HUDEP-2 (cell line): ENCODE data around the gene FAM53A.
A peak's percentile ranks its signal among the peaks of the same experiment; 100 is the strongest.

Source experiments
- DNase-seq, 76 experiments: peaks; one replicate each; lab custom pipeline; 2025; ENCODE audit not compliant: unreplicated experiment in 76 of 76; lab: John Stamatoyannopoulos, UW

Gene FAM53A

GRCh38 chr4:1683736-1684505, at the start of gene FAM53A:
TSS of gene FAM53A (minus strand) at chr4:1684313. CDS start at chr4:1668741, 15,572 bp downstream.
- DNase-seq, result peak in 70 of 76 experiments; percentile 17 to 95 (median 85)

DNA sequence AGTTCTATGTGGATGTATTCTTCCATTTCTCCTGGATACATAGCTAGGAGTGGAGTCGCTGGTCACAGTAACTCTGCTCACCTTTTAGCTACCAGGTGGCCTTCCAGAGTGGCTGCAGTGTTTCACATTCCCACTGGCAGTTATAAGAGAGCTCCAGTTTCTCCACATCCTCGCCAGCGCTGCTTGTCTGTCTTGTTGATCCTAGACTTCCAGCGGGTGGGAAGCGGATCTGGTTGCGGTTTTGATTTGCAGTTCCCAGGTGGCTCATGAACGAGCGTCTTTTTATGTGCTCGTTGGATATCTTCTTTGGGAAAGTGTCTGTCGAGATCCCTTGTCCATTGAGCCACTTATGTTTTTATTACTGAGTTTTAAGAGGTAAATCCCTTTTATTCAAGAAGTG, 48.8 kb upstream of the FAM53A start:
- DNase-seq, result no peak

DNA sequence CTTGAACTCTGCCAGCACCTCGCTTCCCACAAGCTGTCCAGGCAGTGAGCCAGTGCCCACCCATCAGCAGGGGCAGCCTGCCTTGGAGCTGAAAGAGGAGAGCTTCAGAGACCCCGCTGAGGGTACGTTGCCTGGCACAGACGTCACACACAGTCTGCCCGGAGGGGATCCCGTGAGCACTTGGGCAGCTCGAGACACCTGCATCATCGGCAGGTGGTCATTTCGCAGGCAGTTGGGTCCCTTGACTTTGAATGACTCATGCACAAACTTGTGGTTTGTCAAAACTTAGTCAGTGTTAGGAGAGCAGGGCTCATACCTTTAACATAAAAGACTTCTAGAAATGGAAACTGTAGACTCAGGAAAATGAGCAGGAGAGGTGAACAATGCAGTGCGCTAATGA, 47.1 kb upstream of the FAM53A start:
- DNase-seq, result no peak

DNA sequence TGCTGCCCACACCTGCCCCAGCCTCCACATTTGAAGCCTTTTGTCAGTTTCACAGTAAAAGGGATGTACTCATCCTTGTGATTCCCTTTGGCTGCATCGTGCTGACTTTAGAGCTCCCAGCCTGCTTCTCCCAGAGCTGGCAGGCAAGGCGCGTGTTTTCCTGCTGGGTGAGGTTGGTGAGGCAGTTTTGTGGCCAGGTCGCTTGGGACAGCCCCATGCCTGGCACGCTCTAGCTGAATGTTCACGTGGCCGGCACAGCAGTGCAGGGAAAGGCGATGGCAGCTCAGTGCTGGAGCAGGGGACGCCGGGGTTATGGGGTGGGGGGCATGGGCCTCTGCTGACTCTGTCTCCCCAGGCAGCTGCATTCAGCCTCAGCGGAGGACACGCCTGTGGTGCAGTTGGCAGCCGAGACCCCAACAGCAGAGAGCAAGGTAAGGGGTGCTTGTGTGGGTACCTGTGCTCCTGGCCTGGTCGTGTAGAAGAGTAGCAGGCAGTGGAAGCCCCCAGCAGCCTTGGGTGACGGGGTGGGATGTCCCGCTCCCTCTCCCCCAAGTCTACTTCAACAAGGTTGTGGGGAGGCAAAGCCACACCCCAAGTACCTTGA, 46.5 kb upstream of the FAM53A start:
- DNase-seq, result no peak

DNA sequence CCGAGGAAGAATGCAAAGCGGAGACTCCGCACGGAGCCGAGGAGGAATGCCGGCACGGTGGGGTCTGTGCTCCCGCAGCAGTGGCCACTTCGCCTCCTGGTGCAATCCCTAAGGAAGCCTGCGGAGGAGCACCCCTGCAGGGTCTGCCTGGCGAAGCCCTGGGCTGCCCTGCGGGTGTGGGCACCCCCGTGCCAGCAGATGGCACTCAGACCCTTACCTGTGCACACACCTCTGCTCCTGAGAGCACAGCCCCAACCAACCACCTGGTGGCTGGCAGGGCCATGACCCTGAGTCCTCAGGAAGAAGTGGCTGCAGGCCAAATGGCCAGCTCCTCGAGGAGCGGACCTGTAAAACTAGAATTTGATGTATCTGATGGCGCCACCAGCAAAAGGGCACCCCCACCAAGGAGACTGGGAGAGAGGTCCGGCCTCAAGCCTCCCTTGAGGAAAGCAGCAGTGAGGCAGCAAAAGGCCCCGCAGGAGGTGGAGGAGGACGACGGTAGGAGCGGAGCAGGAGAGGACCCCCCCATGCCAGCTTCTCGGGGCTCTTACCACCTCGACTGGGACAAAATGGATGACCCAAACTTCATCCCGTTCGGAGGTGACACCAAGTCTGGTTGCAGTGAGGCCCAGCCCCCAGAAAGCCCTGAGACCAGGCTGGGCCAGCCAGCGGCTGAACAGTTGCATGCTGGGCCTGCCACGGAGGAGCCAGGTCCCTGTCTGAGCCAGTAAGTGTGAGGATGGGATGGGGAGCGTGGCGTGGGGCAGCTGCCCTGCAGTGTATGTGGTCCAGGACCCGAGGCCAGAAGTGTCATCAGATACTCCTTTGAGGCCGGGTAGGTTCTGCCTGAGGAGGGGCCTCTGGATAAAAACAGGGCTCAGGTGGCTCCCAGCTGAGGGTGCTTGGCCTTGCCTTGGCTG, 44.2 kb upstream of the FAM53A start:
- DNase-seq, result no peak

DNA sequence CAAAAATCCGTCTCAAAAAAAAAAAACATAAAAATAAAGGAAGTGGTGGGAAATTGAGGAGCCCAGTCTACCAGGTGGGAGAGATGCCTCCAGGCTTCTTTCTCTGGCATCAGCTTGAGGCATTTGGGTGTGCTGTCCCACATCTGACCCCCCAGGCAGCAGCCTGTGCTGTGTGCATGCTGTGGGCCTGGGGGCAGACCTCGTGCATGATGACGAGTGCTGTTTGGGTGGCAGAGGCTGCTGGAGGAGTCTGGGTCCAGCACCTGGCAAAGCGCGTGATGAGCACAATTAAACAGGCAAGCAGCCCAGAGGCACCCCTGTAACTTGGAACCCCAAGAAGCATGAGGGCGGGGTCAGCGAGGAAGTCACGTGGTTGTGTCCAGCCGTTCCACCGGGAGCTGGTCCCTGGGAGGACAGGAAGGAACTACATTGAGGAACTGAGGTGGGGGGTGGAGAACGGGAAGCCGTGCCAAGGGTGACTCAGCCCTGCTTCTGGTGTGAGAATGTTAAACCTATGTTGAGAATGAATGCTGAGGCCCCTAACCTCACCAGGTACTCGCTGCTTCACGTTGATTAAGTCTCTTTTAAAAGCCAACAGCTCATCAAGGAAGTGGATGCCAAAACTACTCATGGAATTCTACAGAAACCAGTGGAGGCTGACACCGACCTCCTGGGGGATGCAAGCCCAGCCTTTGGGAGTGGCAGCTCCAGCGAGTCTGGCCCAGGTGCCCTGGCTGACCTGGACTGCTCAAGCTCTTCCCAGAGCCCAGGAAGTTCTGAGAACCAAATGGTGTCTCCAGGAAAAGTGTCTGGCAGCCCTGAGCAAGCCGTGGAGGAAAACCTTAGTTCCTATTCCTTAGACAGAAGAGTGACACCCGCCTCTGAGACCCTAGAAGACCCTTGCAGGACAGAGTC, 43.3 kb upstream of the FAM53A start:
- peak in 11 of 76 experiments; percentile 5 to 29 (median 18) for DNase-seq

DNA sequence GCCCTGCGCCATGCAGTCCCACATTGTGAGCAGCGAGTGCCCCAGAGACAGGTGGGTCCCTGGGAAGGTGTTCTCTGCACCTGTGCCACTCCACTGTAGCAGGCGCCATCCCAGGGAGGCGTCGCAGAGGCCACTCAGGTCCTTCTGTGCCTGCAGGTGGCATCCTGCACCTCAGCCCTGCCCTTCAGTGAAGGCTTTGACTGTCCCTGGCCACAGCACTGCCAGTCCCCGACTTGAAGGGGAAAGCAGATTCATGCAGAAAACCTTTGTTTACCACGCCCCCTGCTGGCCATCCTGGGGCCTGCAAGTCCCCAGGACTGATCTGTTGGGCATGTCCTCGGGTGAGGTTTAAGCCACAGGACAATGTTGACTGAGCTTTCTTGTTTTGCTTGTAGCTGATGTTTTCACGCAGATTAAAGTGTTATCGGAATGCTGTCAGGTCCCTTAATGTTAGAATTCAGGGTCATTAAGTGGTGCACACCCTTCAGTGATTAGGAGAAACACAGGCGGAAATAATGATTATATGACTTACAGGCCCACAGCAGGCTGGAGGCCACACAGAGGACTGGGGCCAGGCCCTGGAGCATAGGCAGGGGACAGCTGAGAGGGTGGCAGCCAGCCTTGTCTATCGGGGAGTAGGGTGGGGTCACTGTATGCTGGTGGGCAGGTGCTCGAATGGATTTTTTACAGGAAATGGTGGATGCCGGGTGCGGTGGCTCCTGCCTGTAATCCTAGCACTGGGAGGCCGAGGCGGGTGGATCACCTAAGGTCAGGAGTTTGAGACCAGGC, 42.2 kb upstream of the FAM53A start:
- DNase-seq, result peak in 73 of 76 experiments; percentile 6 to 89 (median 75)

GRCh38 chr4:1725521-1725920, 41.4 kb upstream of the FAM53A start:
- DNase-seq, result no peak

GRCh38 chr4:1723131-1723801, 39.2 kb upstream of the FAM53A start:
- no peak for DNase-seq

- DNase-seq, result no peak
Observed at GRCh38 chr4:1722551-1723118, 38.5 kb upstream of the FAM53A start.

DNA sequence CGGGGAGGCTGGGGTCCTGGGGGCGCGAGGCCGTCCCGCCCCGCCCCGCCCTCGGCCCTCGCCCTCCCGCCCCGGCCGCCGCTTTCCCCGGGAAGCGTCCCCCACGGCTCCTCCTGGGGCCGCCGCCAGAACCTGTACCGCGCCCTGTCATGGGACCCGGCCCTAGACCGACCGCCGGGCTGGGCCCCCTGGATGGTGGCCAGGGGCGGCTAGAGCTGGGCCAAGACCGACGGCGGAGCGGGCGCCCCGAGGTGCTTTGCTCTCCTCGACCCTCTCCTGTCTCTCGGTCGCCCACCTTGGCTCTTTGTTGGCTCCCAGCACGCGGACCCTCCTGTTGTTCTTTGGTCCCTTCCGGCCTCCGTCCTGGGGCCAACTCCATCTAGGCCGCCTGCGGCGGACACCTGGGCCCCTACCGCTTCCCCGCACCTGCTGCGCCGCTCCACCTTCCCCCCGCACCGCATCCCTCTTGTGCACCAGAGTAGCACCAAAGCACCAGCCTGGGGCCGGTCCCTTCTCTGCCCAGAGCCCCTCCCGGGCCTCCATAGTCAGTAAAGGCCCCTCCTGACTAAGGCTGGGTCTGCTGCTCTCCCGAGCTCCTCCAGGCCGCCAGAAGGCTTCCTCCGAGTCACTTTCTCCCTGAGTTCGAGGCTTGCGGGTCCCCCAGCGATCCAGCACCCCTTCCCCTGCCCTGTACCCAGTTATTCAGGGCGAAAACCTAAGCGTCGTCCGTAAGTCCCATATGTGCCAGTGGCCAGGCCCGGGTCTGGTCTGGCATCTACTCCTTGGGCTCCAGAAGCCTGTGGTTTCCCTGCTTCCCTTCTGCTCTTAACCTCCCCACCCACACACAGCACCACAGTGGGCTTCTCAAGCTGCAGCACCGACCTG, 37.8 kb upstream of the FAM53A start:
- peak in 4 of 76 experiments; percentile 11 to 29 (median 22) for DNase-seq

- DNase-seq, result peak in 74 of 76 experiments; percentile 47 to 96 (median 90)
Observed at GRCh38 chr4:1721003-1721665, 37.0 kb upstream of the FAM53A start, which contains the start of the genes TACC3 and TMEM129. TSS of gene TACC3 (plus strand) at chr4:1721521. CDS start at chr4:1723422, 1,901 bp downstream. TSS of gene TMEM129 (minus strand) at chr4:1721323. CDS start at chr4:1720837, 486 bp downstream.

DNA sequence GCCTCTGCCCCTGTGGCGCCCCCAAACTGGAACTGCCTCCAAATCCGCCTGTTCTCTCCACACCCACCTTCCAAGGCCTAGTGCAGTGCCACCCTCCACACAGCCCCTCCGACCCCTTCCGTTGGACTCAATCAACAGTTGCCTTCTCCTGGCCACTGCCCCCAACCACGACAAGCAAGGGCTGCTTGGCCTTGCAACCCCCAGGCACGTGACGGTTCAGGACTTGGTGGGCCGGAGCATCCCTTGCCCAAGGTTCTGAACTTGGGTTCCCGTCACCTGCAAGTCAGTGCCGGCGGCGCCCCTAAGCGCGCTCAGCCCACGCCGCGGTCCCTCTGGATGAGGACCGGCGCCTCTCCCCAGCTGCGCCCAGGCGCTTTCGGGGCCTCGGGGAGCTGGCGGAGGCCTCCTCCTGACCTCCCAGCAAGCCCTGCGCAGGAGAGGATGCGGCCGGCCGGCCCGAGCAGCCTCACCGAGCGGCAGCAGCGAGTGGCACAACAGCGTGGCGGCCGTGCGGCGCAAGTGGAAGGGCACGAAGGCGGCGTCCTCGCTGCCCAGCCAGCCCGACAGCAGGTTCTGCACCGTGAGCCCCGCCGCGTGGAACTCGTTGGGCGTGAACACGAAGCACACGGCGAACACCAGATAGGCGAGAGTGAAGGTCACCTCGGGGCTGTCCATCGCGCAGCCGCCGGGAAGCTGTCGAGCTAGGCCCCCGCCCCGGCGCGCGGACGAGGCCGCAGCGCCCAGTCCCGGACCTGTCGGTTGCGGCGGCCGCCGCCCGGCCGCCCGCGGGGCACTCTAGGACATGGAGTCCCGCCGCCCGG, 36.3 kb upstream of the FAM53A start:
- DNase-seq, result peak in 36 of 76 experiments; percentile 3 to 59 (median 24)

DNA sequence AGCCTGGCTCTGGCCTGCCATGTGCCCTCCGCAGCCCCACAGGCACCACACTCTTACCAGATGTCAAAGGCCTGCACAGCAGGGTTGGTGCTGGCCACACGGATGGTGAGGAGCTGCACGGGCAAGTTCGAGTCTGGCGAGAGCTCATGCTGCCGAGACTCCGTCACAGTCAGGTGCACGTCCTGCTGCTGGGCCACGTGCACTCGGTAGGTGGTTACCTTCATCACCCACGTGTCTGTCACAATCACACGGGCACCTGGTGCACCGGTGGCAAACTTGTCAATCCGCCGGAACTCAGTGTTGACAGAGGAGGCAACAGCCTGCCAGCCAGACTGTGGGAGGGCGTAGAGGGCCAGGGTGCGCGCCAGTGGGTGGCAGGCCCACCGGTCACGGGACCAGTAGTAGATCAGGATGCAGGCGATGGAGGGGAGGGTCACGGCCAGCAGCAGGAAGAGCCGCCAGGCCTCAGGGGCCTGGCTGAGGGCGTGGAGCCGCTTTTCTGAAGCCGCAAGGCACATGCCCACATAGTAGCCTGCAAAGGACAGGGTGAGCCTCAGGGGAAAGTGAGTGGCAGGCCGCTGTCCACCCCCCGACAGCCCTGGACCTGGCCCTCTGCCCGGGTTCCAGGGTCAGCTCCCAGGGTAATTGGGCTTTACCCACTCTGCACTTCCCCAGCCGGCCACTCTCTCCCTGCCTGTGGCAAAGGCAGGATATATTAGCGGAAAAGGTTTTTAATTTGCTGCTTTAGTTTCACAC, 34.2 kb upstream of the FAM53A start:
- no peak for DNase-seq
